Fibroblast of mammary gland (primary cell): ENCODE data around the gene TERT.
"Not testable (repeated sequence)": the region's sequence is repeated elsewhere in the genome, so short reads cannot be mapped to it uniquely, and the experiment has no call there.

ENCODE experiments used
- DNase-seq: peaks from one replicate; pipeline ENCODE4 v3.0.0-alpha.2; 2010; ENCODE audit warnings: low read depth
- H3K4me3 ChIP-seq: 2 replicates; pipeline ENCODE4 v1.5.1; 2011; ENCODE audit warnings: low read depth, mild to moderate bottlenecking, low read length, moderate library complexity; ENCODE audit not compliant: control insufficient read depth
- TF ChIP-seq, protein P1 (sequence below): conservative IDR thresholded peaks from 2 replicates; pipeline ENCODE4 v1.5.1; 2011; ENCODE audit warnings: low read depth, low read length, inconsistent platforms; ENCODE audit not compliant: control insufficient read depth, insufficient read depth

The TERT gene

DNA sequence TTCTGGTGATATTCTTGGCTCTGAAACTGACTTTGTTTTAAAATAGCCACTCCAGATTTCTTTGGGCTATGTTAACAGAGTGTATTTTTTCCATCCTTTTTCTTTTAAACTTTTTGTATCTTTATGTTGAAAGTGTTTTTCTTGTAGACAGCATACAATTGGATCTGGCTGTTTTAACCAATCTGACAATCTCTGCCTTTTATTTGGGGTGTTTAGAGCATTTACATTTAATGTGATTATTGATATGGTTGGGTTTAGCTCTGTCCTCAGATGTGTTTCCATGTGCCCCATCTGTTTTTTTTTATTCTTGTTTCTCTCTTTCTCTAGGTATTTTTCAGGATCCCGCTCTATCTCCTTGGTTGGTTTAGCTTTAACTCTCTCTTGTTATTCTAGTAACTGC lies 59.0 kb downstream of the TERT start:
- no peak overlapping the region for H3K4me3 ChIP-seq
- TF ChIP-seq, protein P1, sequence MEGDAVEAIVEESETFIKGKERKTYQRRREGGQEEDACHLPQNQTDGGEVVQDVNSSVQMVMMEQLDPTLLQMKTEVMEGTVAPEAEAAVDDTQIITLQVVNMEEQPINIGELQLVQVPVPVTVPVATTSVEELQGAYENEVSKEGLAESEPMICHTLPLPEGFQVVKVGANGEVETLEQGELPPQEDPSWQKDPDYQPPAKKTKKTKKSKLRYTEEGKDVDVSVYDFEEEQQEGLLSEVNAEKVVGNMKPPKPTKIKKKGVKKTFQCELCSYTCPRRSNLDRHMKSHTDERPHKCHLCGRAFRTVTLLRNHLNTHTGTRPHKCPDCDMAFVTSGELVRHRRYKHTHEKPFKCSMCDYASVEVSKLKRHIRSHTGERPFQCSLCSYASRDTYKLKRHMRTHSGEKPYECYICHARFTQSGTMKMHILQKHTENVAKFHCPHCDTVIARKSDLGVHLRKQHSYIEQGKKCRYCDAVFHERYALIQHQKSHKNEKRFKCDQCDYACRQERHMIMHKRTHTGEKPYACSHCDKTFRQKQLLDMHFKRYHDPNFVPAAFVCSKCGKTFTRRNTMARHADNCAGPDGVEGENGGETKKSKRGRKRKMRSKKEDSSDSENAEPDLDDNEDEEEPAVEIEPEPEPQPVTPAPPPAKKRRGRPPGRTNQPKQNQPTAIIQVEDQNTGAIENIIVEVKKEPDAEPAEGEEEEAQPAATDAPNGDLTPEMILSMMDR, result no peak

DNA sequence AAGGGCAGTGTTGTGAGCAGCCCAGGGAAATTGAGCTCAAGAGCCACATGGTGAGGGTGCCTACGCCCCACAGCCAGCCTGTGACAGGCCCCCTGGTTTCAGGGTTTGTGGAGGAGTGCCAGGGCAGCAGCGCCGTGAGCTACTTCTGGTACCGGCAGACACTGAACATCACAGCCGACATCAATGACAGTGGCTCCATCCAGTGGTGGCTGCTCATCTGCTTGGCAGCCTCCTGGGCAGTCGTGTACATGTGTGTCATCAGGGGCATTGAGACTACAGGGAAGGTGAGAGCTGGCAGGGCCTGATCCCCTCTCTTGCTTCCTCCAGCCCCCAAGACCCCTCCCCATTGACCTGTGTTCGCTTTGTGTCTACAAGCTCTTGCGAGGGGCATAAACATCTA lies 59.5 kb downstream of the TERT start:
- TF ChIP-seq, protein P1, result no peak
- no peak for DNase-seq
- H3K4me3 ChIP-seq, result no peak overlapping the region

More for the DNA sequence above, 59.0 kb downstream of the TERT start:
- no peak for DNase-seq

- no peak overlapping the region for H3K4me3 ChIP-seq
- no peak for DNase-seq
- TF ChIP-seq, protein P1, result no peak
Observed at GRCh38 chr5:1232780-1233179, 62.1 kb downstream of the TERT start.

- TF ChIP-seq, protein P1, result no peak
- DNase-seq, result no peak
- H3K4me3 ChIP-seq, result no peak overlapping the region
Observed at GRCh38 chr5:1231354-1231905, 63.4 kb downstream of the TERT start.

GRCh38 chr5:1230551-1230950 lies 64.3 kb downstream of the TERT start:
- TF ChIP-seq, protein P1, result no peak
- no peak overlapping the region for H3K4me3 ChIP-seq
- no peak for DNase-seq

DNA sequence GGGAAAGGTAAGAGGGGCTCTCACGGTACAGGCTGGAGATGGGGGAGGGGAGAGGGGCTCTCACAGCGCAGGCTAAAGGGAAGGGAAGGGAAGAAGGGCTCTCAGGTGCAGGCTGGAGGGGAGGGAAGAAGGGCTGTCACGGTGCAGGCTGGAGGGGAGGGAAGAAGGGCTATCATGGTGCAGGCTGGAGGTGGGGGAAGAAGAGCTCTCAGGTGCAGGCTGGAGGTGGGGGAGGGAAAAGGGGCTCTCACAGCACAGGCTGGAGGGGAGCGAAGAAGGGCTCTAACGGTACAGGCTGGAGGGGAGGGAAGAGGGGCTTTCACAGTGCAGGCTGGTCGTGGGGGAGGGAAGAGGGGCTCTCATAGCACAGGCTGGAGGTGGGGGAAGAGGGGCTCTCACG lies 65.0 kb downstream of the TERT start:
- TF ChIP-seq, protein P1, result no peak
- no peak overlapping the region for H3K4me3 ChIP-seq
- no peak for DNase-seq

DNA sequence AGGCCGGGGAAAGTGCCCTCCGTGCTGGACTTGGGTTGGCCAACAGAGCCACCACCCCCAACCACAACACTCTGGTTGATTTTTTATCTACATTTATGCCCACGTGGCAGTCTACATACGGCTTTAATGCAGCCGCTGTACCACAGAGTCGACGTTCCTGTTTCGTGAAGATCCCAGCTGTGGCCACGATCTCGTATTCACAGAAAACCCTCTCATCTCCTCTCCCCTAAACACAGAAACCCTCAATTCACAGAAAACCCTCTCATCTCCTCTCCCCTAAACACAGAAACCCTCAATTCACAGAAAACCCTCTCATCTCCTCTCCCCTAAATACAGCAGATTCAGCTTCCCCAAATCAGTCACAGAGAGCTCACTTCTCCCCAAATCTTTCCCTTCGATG lies 65.8 kb downstream of the TERT start:
- not testable (repeated sequence) for DNase-seq, H3K4me3 ChIP-seq
